DOHH2 (cell line): ENCODE data around the gene ZNF765.

Experiments
- CTCF ChIP-seq: fragments of 200-600 bp; sonication (generic); IDR thresholded peaks from one replicate; pipeline ENCODE4 v1.5.1; 2014; ENCODE audit warnings: antibody characterized with exemption, mild to moderate bottlenecking, low read depth, low read length; ENCODE audit not compliant: poor library complexity, severe bottlenecking
- EZH2phosphoT487 ChIP-seq: fragments of 200-600 bp; sonication (generic); IDR thresholded peaks from 2 replicates; pipeline ENCODE4 v1.6.1; 2017; ENCODE audit warnings: borderline replicate concordance, mild to moderate bottlenecking, antibody characterized with exemption, low read length, moderate library complexity, mixed read lengths

GRCh38 chr19:53471916-53472315 is 77.0 kb downstream of the ZNF765 start:
- TF ChIP-seq CTCF (no peak), EZH2phosphoT487 (no peak)
